HG03175 (cell line): ENCODE results near the gene TXNL1.
"Not testable (repeated sequence)": the region's sequence is repeated elsewhere in the genome, so short reads cannot be mapped to it uniquely, and the experiment has no call there.

Experiments used
- ATAC-seq: cut with Tn5 transposase; IDR thresholded peaks from one replicate; pipeline ENCODE4 v1.9.1; 2021; ENCODE audit warnings: mild to moderate bottlenecking, moderate library complexity; ENCODE audit not compliant: unreplicated experiment

TXNL1 gene

GRCh38 chr18:56572267-56572666, 66.1 kb downstream of the TXNL1 start:
- ATAC-seq = not testable (repeated sequence)

GRCh38 chr18:56570978-56571377, 67.4 kb downstream of the TXNL1 start:
- ATAC-seq = no peak

GRCh38 chr18:56569416-56569815, 69.0 kb downstream of the TXNL1 start:
- no peak for ATAC-seq

DNA sequence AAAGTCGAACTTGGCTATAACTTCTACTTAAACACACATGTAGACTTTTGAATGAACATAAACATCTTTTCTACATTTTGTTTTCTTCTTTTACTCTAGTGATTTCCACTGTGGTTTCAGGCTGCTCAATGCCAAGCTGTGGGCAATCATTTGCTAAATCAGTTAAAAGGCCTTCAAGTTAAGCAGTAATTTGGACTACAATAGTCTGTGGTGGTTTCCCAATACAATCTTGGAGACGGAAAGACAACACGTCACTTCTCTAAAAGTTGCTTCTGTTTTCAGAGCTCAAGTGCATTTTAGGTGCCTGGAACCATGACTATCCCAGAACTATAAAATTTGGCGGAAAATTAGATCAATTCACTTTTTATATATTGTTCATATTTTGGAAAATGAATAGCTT, 69.4 kb downstream of the TXNL1 start:
- no peak for ATAC-seq

- ATAC-seq = no peak
Observed at GRCh38 chr18:56565551-56566345, 72.6 kb downstream of the TXNL1 start.

GRCh38 chr18:56565046-56565445, 73.3 kb downstream of the TXNL1 start:
- no peak for ATAC-seq

- peak; percentile 56 for ATAC-seq
Observed at GRCh38 chr18:56563568-56563967, 74.8 kb downstream of the TXNL1 start.

DNA sequence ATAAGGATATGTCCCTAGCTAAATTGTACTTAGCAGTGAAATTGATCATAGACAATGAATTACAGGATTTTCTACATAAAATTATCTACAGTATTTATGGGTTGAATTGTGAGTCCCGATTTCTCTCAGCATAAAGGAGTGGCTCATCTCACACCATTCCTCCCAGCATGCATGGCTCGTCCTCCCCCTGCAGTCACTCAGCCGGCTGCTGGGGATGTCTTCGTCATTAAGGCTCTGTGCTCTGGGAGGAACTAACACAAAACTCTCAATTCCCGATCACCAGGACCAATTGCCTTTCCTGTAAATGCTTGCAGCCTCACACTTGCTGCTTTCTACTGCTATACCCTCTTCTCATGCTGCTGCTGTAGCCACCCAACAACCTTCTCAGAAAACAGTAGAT, 75.9 kb downstream of the TXNL1 start:
- no peak for ATAC-seq

- ATAC-seq = no peak
Observed at GRCh38 chr18:56560992-56561391, 77.4 kb downstream of the TXNL1 start.

DNA sequence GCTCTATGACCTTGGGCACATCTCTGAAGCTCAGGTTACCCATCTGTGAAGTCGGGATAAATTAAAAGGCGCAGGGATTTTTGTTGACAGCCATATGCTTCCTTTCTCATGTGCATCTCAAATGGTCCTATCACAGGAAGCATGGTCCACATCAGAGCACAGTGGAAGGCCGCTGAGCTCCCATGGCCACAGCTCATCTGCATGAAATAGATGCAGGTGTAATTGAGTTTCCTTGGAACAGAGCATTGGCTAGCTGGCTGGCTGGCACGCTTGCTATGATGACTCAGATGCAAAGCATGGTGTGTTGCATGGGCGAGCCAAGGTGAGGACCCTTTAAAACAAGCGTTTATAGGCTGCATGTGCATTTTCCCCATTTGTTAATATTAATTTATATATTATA, 79.3 kb downstream of the TXNL1 start:
- ATAC-seq = no peak

GRCh38 chr18:56556907-56557306, 81.5 kb downstream of the TXNL1 start:
- no peak for ATAC-seq

DNA sequence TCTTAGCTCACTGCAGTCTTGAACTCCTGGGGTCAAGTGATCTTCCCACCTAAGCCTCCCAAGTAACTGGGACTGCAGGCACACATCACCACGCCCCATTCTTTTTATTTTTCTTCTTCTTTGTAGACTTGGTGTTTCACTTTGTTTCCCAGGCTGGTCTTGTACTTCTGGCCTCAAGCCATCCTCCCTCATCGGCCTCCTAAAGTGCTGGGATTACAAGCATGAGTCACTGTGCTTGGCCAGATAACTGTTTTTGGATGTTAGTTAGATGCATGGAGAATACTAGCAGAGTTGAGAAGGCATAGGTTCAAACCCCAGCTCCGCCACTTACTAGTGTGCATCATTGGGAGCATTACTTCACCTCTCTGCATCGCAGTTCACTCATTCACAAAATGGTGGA, 88.3 kb downstream of the TXNL1 start:
- ATAC-seq = no peak
